Common myeloid progenitor, CD34-positive (primary cell): Measurements from ENCODE around the gene CAMTA1.
"Not testable (repeated sequence)": the region's sequence is repeated elsewhere in the genome, so short reads cannot be mapped to it uniquely, and the experiment has no call there.

Experiments
- CTCF ChIA-PET: fragments of 350-600 bp; sonication (Branson Sonifier 250); formaldehyde crosslinking; loops from one replicate; lab custom pipeline; 2021; ENCODE audit warnings: antibody characterized with exemption; lab: Charles Lee
- POLR2A ChIA-PET: fragments of 350-600 bp; sonication (Branson Sonifier 250); formaldehyde crosslinking; loops from one replicate; lab custom pipeline; 2021; ENCODE audit warnings: antibody characterized with exemption; lab: Charles Lee
- DNase-seq, 3 donors: peaks; one replicate each; pipeline versions ENCODE4 v3.0.0 to v3.0.0-alpha.2; 2013
- H3K27ac ChIP-seq, 2 experiments: 1 replicate in 1 of 2; 2 replicates in 1 of 2; pipeline ENCODE4 v1.7.0; 2013; ENCODE audit warnings: inconsistent platforms in 2 of 2, low read length in 2 of 2, mild to moderate bottlenecking in 2 of 2, low read depth in 1 of 2, moderate library complexity in 1 of 2; ENCODE audit not compliant: severe bottlenecking in 2 of 2, insufficient read depth in 1 of 2, poor library complexity in 1 of 2
- H3K27me3 ChIP-seq, 5 experiments: replicated peaks in 2 of 5; 1 replicate in 3 of 5; 2 replicates in 2 of 5; pipeline versions ENCODE4 v1.6.1 to v1.7.0; 2013; ENCODE audit warnings: low read length in 4 of 5, mild to moderate bottlenecking in 2 of 5, moderate library complexity in 2 of 5, inconsistent platforms in 1 of 5; ENCODE audit not compliant: insufficient read depth in 5 of 5, control insufficient read depth in 4 of 5
- H3K36me3 ChIP-seq, 4 experiments: 1 replicate in 2 of 4; 2 replicates in 2 of 4; pipeline versions ENCODE4 v1.6.1 to v1.7.0; 2013; ENCODE audit warnings: low read length in 3 of 4, control low read depth in 1 of 4, mild to moderate bottlenecking in 1 of 4; ENCODE audit not compliant: control insufficient read depth in 4 of 4, insufficient read depth in 4 of 4
- H3K4me1 ChIP-seq, 4 experiments: 1 replicate in 3 of 4; 2 replicates in 1 of 4; pipeline versions ENCODE4 v1.6.1 to v1.7.1; 2013; ENCODE audit warnings: low read length in 3 of 4, mild to moderate bottlenecking in 3 of 4, control low read depth in 1 of 4, inconsistent platforms in 1 of 4, moderate library complexity in 1 of 4; ENCODE audit not compliant: control insufficient read depth in 4 of 4, insufficient read depth in 4 of 4; ENCODE audit errors: control extremely low read depth in 1 of 4
- H3K4me3 ChIP-seq, 7 experiments: 1 replicate in 4 of 7; 2 replicates in 3 of 7; pipeline versions ENCODE4 v1.5.1 to v1.7.0; 2013; ENCODE audit warnings: mild to moderate bottlenecking in 7 of 7, low read length in 6 of 7, moderate library complexity in 6 of 7, inconsistent platforms in 2 of 7, low read depth in 2 of 7, control low read depth in 1 of 7; ENCODE audit not compliant: insufficient read depth in 4 of 7, control insufficient read depth in 1 of 7; ENCODE audit errors: extremely low read depth in 1 of 7
- H3K9me3 ChIP-seq, 5 experiments: 1 replicate in 4 of 5; 2 replicates in 1 of 5; pipeline versions ENCODE4 v1.6.1 to v1.7.1; 2013; ENCODE audit warnings: low read length in 4 of 5, mild to moderate bottlenecking in 2 of 5, inconsistent platforms in 1 of 5, low read depth in 1 of 5, moderate library complexity in 1 of 5; ENCODE audit not compliant: control insufficient read depth in 4 of 5, insufficient read depth in 2 of 5; ENCODE audit errors: control extremely low read depth in 1 of 5
- WGBS: methylation state at CpG from one replicate; pipeline ENCODE4 v1.1.5; 2013; ENCODE audit not compliant: insufficient coverage; 5-methylcytosine and 5-hydroxymethylcytosine counted together

Gene CAMTA1

GRCh38 chr1:7684132-7684531 lies 898.9 kb downstream of the CAMTA1 start:
- CTCF ChIA-PET, result interaction anchor here (1.4 to 10.7 kb wide), 3 partner anchors 14 to 25 kb away, joined by 5 to 98 read pairs (median 5); no protein-coding TSS in a partner anchor
- no peaks in the 10 kb centered on the region for H3K36me3 ChIP-seq
- H3K27ac ChIP-seq, result no peak overlapping the region
- H3K9me3 ChIP-seq, result no peaks in the 10 kb centered on the region
- no peak for DNase-seq
- H3K4me1 ChIP-seq, result peaks cover 0 to 15% (median 10%) of the 10 kb centered on the region in 4 experiments
- POLR2A ChIA-PET, result no interaction called here
- H3K27me3 ChIP-seq, result peaks cover 0 to 8% (median 0%) of the 10 kb centered on the region in 5 experiments
- H3K4me3 ChIP-seq, result no peak overlapping the region
- WGBS, result 89% methylated on average over 7 of the region's 8 CpGs

- CTCF ChIA-PET, result interaction anchor here (10.7 kb wide), 1 partner anchor 18 kb away, joined by 98 read pairs; no protein-coding TSS in a partner anchor
- Histone ChIP-seq H3K27ac (no peak overlapping the region), H3K36me3 (no peaks in the 10 kb centered on the region), H3K9me3 (no peaks in the 10 kb centered on the region), H3K4me3 (no peak overlapping the region), H3K27me3 (peaks cover 0 to 8% (median 0%) of the 10 kb centered on the region in 5 experiments), H3K4me1 (peaks cover 0 to 11% (median 7%) of the 10 kb centered on the region in 4 experiments)
- 96% methylated on average over 25 of the region's 29 CpGs for WGBS
- DNase-seq, result no peak
- POLR2A ChIA-PET, result no interaction called here
These were observed 899.8 kb downstream of the CAMTA1 start for GRCh38 chr1:7684861-7685635.

- H3K27ac ChIP-seq, result no peak overlapping the region
- H3K9me3 ChIP-seq, result peaks cover 0 to under 1% (median 0%) of the 10 kb centered on the region in 5 experiments
- WGBS, result 92% methylated on average over 16 of the region's 16 CpGs
- ChIA-PET POLR2A (no interaction called here), CTCF (no interaction called here)
- H3K27me3 ChIP-seq, result peaks cover 0 to 4% (median 0%) of the 10 kb centered on the region in 5 experiments
- no peak overlapping the region for H3K4me3 ChIP-seq
- H3K4me1 ChIP-seq, result no peaks in the 10 kb centered on the region
- DNase-seq, result no peak
- no peaks in the 10 kb centered on the region for H3K36me3 ChIP-seq
These were observed 901.1 kb downstream of the CAMTA1 start for GRCh38 chr1:7686301-7686850.

GRCh38 chr1:7687411-7687810 lies 902.2 kb downstream of the CAMTA1 start:
- 98% methylated on average over 8 of the region's 9 CpGs for WGBS
- no peak for DNase-seq
- CTCF ChIA-PET, result interaction anchor here (0.8 to 1.4 kb wide), 2 partner anchors 19 to 38 kb away, joined by 3 read pairs; no protein-coding TSS in a partner anchor

GRCh38 chr1:7688659-7689058 lies 903.4 kb downstream of the CAMTA1 start:
- ChIA-PET POLR2A (no interaction called here), CTCF (interaction anchor here (1.0 kb wide), 1 partner anchor 65 kb away, joined by 3 read pairs; no protein-coding TSS in a partner anchor)
- no peak for DNase-seq
- peaks cover 0 to 20% (median 10%) of the 10 kb centered on the region in 5 experiments for H3K9me3 ChIP-seq
- no peaks in the 10 kb centered on the region for H3K36me3 ChIP-seq
- peaks cover 0 to 4% (median 0%) of the 10 kb centered on the region in 5 experiments for H3K27me3 ChIP-seq
- 100% methylated on average over 1 of the region's 1 CpG for WGBS
- no peaks in the 10 kb centered on the region for H3K4me1 ChIP-seq
- no peak overlapping the region for H3K27ac ChIP-seq
- no peak overlapping the region for H3K4me3 ChIP-seq

More at GRCh38 chr1:7687411-7687810, 902.2 kb downstream of the CAMTA1 start:
- Histone ChIP-seq H3K27me3 (peaks cover 0 to 4% (median 0%) of the 10 kb centered on the region in 5 experiments), H3K4me3 (no peak overlapping the region), H3K9me3 (peaks cover 0 to 8% (median 5%) of the 10 kb centered on the region in 5 experiments), H3K4me1 (no peaks in the 10 kb centered on the region), H3K36me3 (no peaks in the 10 kb centered on the region), H3K27ac (no peak overlapping the region)
- POLR2A ChIA-PET, result no interaction called here

GRCh38 chr1:7689307-7689706 lies 904.1 kb downstream of the CAMTA1 start:
- not testable (repeated sequence) for DNase-seq, H3K27me3 ChIP-seq, H3K36me3 ChIP-seq, H3K4me1 ChIP-seq, H3K27ac ChIP-seq, H3K4me3 ChIP-seq
- peaks cover 0 to 23% (median 12%) of the 10 kb centered on the region in 5 experiments for H3K9me3 ChIP-seq
- ChIA-PET POLR2A (interaction anchor here (0.8 kb wide), 1 partner anchor 8 kb away, joined by 3 read pairs; no protein-coding TSS in a partner anchor), CTCF (interaction anchor here (1.3 kb wide), 1 partner anchor 62 kb away, joined by 6 read pairs; no protein-coding TSS in a partner anchor)
- WGBS, result 67% methylated on average over 3 of the region's 4 CpGs
